ENCODE results near the gene SLC38A10.

The SLC38A10 gene

DNA sequence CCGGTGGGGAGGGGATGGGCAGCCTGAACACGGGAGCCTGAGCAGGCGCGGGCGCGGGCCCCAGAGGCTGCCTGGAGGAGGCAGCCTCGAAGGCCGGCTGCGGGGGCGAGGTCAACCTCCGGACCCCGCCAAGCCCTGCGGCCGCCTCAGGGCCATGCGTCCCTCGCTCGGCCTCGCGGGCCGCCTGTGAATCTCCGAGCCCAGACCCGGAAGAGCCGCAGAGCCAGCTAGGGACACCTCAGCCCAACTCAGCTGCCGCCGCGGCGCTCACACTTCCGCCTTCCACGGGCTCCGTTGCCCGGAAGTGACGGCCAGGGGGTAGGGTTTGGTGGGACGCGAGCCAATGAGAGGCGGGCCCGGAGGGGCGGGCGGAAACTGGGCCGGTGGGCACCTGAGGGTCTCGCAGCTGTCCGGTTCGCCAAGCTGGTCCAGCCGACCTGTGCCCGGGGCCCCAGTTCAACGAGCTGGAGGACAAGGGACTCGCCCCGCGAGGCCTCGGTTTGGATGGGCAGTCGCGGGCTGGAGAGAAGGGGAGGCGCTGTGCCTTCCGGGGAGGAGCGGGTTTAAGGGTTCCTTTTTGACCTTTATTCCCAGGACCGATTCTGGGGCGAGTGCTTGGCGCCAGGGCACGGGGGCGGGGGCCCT, at the start of gene SLC38A10:
Gene SLC38A10, minus strand, starts transcription at position 277 of the 645 bp plus-strand sequence. CDS start 386 bp downstream, outside the sequence.
- DNase-seq (ENCODE audit: low spot score) = peak; percentile 83

DNA sequence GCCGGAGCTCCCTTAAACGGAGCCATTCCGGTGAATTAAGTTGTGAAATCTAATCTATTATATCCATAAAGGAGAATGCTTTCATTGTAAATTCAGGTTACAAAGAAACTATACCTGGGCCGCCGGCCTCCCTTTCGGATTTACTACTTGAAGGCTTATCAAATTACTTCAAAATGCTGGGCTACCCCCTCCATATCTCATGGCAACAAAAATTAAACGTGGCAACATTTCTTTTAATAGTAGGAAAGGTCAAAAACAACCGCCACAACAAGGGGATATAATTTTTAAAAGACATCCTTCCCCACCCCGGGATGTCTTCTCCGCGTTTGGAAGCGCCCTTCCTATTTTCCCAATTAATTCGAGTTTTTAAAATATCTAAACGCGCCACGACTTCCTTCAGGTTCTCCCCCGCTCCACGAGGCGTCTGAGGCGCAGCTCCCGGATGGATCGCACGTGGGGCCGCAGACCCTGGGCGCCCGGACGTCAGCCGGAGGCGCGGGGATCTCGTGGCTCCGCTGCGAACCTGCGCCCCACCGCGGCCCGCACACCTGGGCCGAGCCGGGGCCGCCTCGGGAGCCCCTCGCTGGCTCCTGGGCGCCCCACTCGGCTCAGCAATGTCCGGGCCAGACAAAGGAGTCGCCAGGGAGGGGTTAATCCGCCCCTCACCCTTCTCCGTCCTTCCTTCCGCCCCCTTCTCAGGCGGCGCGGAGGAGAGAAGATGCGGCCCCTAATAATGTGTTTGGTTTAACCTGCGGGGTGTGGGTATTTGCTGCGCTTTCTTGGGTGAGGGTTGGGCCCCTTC, 47.4 kb upstream of the SLC38A10 start:
- DNase-seq (ENCODE audit: low spot score) = no peak

DNA sequence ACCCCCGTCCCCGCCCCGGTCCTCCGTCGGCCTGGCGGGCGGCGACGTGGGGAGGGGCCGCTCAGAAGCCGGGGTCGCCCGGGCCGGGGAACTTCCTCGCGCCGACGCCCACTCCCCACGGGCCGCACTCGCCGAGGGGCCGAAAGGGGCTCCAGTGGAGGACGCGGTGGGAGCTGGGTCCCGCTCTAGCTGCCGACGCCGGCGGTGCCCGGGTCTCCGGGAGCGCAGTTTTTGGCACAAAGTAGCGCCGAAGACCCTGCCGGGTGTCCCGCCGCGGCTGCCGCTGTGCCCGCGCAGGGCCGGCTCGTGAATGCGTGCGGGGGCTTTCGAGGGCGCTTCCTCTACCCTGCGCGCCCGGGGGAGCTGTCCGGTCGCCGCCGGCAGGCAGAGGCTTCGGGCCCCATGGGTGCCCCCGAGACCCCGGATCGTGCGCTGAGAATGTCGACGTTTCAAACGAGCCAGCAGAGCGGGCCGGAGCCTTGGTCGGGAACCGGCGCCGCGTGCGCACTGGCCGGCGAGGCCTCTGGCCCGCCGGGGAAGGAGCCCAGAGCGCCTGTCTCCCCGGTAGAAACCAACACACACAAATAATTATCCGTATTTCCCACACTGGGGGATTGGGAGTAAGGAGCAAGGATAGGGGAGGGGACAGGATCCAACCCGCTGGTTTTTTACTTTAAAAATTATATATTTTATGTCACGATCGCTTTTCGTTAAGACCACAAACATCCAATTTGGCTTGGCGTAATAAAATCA, 46.6 kb upstream of the SLC38A10 start:
- DNase-seq (ENCODE audit: low spot score) = no peak

DNA sequence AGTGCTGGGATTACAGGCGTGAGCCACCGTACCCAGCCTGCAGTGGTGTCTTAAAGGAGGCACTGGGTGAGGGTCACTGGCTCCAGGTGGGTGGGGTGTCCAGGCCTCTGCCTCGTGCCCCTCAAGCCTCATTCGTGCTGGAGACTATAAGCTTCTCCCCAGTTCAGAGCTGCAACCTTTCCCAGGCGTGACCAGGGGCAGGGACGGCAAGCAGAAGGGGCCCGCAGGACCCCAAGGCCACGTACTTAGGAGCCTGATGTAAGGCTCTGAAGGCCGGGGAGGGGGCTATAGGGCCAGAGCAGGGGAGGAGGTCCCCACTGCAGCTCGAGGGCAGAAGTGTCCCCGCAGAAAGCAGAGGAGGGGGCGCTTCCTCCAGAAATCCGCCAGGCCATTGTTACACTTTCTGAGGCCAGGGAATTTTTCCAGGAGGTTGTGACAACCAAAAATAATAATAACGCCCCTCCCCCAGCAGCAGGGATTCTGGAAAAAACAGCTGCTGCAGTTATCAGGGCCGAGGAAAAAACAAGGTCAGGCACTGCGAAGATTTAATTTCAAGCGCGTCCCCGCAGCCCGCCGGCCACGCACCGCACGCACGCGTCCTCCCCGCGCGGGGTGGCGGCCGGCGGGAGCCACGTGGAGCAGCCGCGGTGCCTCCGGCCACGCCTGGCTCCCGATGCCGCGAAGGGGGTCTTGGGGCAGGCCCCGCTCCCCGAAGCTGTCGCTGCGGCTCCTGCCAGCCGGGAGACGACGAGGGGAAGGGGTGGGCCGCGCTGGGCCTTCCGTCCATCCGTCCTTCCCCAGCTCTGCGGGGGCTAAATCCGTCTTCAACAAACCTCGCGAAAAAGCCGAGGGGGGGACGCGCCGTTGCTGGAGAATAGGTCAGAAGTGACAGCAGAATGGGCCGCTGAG, 45.8 kb upstream of the SLC38A10 start:
- DNase-seq (ENCODE audit: low spot score) = no peak

DNA sequence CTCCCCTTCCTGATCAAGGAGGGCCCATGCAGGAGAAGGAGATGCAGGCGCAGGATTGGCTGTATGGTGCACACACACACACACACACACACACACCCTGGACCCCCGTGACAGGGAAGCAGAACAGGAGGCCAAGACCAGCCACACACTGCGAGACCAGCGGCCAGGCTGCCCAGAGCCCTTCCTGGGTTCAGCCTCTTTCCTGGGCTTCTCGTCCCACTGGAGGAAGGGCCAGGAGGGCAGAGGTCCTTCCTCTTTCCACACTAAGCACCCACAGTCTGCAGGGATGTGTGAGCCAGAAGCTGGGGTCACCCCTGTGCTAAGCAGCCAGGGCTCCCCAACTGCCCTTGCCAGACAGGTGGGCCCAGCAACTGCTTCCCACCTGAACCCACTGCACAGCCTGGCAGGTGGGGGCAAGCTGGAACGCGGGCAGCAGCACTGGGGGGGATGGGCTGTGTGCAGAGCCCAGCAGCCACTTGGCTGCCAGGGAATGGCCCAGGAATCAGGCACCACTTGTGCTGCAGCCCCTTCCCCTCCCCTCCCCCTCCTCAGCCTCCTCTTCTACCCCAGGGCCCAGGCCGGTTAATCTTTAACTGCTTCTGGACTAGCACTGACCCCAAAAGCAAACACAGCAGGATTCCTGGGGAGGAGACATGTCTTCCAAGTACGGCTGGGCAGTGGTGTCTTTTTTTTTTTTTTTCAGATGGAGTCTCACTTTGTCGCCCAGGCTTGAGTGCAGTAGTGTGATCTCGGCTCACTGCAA, 44.6 kb upstream of the SLC38A10 start:
- no peak for DNase-seq (ENCODE audit: low spot score)

DNA sequence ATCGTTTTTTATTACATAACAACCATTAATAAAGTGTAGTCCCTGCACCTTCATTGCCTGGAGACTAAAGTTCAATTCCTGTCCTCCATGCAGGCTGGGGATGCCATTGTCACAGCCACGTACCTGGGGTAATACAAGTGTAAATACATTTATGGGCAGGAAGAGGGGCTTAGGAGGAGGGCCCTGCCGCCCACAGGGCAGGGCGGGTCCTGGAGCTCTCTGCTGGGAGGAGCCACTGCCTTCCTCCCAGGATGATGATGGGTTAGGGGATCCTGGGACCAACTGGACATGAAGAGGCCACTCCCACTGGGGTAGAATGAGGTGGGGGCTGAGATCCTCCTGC, 44.1 kb upstream of the SLC38A10 start:
- no peak for DNase-seq (ENCODE audit: low spot score)

DNA sequence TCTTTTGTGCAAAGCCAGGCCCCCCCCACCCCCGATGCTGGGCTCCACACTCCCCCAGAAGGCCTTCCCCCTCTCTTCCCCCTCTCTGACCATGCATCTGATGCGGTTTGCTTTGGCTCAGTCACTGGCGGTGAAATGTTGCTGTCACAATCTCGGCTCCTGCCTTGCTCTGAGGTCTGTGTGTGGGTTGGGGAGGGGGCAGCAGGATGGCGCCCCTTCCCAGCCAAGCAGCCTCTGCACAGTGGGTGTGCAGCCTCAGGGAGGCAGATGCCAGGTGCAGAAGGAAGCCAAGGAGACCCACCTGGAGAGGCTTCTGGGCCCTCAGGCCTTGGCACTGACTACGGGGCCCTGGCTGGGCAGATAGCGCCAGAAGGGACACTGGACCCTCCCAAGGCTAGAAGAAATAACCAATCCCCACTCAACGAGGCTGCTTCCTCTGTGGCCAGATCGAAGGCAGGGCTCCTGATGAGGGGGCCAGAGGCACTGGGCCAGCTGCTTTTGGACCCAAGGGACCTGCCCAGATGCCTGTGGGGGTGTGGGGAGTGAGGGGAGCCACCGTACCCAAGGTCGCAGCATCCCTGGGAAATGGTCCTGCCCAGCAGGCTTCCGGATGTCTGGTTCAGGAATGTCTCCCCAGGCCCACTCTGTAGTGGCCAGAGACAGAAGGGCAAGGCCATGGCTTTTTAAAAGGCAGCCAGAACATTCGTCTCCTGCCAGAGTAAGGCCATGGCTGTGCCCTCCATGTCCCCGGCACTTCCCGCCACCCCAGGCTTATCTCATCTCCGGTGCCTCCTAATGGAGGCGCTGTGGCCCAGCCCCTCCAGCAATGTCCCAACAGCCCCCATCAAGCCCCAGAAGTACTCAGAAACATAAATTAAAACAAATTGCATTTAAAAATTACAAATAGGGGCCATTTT, 43.4 kb upstream of the SLC38A10 start:
- DNase-seq (ENCODE audit: low spot score) = no peak

DNA sequence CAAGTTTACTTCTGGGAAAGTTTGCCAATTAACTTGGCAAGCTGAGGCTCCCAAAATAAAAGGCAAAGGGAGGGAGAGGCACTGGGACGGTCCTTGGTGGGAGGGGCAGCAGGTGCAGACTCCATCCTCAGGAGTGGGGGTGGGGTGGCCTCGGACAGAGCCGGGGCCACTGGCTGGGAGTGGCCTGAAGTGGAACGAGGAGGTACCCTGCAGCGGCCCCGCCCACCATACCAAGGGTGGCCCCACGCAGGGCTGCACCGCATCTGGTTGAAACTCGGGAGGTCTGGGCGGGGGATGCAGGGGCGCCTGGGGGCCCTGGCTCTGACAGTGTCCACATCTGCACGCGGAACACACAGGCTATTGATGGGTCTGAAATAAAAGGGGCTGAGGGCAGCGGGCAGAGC, 42.4 kb upstream of the SLC38A10 start:
- no peak for DNase-seq (ENCODE audit: low spot score)

DNA sequence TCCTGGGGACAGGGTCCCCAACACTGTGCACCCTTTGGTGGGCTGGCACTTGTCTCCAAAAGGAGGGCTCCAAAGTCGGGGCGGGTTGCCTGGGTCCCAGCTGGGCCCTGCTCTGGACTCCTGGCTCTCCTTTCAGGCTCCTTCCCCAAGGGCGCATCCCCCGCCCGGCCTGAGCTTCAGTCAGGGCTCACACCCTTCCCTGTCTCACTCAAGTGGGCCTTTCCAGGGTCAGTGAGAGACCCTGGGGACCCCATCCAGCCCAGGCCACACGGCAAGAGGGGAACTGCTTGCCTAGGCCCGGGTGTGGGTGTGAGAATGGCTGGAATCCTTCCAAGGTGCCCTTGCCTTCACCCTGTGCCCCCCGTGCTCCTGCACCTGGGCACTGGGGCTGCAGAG, 41.8 kb upstream of the SLC38A10 start:
- no peak for DNase-seq (ENCODE audit: low spot score)

DNA sequence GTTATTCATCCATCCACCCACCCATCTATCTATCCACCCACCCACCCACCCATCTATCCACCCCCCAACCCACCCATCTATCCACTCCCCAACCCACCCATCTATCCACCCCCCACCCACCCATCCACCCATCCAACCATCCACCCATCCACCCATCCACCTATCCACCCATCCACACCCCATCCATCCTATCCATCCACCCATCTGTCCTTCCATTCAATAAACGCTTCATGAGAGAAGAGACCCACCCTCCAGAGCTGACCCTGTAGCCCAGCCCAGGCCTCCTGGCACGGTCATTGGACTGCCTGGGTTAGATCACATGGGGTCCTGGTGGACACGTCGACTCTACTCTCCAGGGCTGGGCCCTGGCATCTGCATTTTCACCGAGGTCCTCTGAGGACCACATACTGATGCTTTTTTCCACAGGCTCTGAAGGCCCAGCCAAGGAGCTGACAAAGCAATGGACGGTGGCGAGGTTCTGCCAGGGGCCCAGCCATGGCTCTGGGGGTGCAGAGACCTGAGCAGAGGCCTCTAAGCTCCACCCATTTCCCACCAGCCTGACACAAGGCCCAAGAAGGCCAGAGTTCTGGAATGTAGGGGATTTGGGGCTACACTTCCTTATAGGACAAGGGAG, 41.3 kb upstream of the SLC38A10 start:
- no peak for DNase-seq (ENCODE audit: low spot score)

DNA sequence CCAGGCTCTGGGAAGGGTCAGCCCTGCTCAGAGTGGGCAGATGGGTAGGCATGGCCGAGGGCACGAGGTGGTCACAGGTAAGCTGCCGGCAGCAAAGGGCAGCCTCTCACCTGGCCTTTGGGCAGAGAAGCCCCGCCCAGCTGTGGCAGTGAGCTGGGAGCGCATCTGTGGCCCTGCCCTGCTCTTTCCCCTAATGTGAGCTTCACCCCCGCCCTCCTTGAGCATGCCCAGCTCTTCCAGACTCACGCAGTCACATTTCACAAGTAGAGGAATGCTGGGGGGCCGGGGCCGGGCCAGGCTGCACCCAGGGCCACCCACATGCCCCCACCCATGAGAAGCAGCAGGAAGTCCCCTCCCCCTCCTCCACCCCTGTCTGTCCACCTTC, 40.7 kb upstream of the SLC38A10 start:
- DNase-seq (ENCODE audit: low spot score) = no peak

DNA sequence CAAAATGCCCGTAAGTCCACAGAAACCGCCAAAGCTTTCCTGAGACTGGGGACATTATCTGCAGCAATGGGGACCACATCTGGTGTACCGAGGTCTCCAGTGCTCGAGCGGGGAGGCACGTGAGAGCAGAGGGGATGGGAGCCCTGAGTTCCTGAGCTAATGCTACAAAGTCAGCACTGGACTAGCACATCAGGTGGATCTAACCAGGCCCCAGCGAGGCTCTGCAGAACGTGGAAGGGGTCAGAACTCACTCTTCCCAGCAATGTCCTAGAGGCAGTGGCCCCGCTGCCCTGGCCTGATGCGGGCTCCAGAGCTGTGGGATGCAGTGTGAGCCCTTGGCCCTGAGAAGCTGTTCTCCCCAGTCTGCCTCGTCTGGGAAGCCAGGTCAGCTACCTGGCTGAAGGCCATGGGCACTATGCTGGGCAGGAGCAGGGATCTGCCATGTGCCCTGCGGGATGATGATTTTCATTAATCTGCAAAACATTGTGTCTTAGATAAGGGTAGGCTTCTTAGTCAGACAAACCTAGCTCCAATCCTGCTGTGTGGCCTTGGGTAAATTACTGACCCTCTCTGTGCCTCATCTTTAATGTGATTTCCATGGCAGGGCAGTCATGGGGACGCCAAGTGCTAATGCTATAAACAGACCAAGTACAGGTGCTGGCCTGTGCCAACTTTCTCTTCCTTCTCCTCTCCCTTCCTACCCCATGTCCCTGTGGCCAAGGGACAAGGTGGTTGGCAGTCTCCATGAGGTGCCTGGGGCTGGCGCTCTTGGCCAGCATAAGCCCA, 40.1 kb upstream of the SLC38A10 start:
- DNase-seq (ENCODE audit: low spot score) = no peak

DNA sequence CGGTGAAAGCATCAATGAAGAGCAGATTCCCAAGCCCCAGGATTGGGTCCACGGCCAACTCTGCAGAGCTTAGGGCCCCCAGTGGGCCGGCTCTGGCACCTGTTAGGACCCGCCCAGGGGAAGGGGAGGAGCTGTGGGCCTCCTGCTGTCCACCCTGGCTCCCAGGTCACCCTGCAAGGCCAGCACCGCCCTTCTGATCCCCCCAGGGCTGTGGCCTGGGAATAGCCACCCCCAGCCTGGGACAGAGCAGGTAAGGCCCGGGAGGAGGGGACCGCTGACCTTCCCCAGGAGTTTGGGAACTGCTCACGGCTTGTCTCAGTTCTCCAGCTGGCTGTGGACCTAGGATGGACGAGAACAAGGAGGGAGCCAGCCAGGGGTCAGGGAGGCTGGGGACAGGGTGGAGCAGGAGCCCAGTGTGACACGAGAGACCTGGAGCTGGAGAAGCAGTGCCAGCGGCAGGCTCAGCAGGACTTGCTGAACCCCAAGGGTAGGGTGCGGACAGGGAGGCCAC, 39.3 kb upstream of the SLC38A10 start:
- DNase-seq (ENCODE audit: low spot score) = no peak

DNA sequence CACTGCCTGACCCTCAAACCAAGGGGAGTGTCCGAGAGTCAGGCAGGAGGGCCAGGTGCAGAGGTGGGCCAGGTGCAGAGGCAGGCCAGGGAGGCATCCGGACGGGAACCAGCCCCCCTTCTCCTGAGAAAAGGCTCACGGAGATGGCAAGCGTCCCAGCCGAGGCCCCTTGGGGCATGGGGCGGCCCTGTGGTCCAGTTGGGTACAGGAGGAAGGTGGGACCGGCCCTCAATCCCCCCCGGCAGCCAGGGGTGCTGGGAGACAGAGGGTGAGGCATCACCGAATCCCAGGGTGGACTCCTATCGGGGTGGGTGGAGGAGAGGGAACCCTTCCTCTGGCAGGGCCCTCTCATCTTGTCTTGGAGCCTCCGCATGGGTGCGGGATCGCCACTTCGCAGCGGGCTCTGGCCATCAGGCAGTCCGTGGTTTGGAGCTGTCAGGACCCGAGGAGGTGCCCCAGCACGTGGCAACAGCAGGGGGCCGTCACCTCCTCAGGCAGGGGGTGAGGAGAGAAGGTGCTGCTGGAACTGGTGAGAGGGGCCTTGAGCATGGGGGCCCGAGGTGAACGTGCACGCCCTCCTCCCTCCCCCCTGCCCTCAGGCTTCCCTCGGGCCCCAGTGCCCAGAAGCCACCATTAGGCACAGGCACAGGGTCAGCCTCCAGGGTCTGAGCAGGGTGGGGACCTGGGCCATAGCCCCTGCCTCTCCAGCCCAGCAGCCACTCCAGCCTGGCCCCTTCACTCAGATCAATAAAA, 38.7 kb upstream of the SLC38A10 start:
- DNase-seq (ENCODE audit: low spot score) = no peak

DNA sequence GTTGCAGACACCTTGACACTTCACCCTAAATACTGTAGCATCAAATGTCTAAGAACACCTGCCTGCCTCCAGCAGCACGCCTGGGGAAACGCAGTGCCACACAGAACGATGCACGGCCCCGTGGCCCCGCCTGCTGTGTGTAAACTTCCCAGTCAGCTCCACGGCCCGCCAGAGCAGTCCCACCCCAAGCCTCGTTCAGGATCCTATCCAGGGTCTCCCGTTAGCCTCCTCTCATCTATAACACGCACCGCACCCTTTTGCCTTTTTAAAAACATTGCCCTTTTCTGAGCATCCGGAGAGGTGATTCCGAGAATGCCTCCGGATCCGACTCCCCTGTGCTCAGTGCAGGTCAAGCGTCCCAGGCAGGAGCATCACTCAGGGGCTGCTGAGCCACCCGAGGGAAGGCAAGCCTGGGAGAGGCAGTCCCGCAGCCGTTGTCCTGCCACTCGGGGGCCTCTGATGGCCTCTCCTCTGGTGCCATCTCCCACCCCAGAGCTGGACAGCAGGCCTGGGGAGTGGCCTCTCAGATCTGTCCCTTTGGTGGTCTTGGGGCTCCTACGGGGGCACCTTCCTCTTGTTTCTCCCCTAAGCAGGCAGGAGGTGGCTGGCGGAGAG, 37.9 kb upstream of the SLC38A10 start:
- no peak for DNase-seq (ENCODE audit: low spot score)

DNA sequence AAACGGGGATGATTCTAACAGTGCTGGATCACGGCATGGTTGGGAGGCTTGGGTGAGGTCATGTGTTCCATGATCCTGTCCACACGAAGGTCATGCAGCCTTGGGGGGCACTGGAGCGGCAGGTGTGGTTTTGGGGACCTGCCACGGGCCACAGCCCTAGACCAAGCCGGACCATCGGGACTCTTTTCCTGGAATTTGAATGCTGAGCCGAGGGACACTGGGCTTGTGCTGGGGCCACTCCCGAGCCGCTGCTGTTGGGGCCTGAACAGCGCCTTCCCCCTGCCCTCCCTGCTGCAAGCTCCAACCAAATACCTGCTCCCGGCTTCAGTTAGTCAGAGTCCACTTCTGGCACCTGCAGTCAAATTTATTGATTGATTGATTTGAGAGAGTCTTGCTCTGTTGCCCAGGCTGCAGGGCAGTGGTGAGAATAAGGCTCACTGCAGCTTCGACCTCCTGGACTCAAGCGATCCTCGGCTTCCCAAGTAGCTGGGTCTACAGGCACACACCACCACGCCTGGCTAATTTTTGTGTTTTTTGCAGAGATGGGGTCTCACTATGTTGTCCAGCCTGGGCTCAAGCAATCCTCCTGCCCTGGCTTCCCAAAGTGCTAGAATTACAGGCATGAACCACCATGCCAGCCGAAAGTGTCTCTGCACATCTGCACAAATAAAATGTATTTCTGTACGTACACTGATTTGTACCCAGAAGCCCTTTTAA, 37.2 kb upstream of the SLC38A10 start:
- DNase-seq (ENCODE audit: low spot score) = no peak

DNA sequence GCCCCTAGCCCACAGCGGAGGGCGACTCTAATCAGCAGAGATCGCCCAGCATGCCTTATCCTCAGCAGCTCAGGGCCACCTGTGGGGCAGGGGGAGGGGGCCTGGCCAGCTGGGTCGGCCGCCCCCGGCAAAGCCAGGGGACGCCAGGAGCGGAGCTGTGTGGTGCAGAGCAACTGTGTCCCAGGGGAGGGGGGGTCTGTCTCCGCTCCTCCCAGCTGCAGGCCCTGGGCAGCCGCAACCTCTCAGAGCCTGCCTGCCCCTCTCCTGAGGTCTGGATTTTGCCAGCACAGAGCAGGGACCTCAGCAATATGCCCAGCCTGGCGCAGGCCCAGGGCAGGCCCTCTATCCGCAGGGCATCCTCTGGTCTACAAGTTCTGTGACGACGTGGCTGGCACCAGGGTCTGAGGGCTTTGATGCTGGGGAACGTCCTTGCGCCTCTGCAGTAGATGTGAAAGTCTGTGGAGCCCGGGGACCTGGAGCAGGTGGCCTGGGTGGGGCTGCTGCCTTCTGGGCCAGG, 36.5 kb upstream of the SLC38A10 start:
- DNase-seq (ENCODE audit: low spot score) = no peak
